Endothelial cell of umbilical vein (primary cell): Measurements from ENCODE around the gene AP1S2. TPM values are rescaled to one million over a fixed set of nuclear protein-coding genes. Genes with fewer than 3 reads are reported as not detected.

ENCODE experiments used
- BruUV-seq: library from RNA; stranded (reverse); fragments of 400-500 nt; replicated peaks from 2 replicates; lab custom pipeline; 2021; lab: Mats Ljungman, UMichigan
- CTCF ChIA-PET: fragments of 300-600, 350-600 bp; sonication (Branson Sonifier 250); formaldehyde crosslinking; loops from one replicate; lab custom pipeline; 2021; ENCODE audit warnings: antibody characterized with exemption, inconsistent platforms; lab: Charles Lee
- POLR2A ChIA-PET: fragments of 300-600, 350-600 bp; sonication (Branson Sonifier 250); formaldehyde crosslinking; loops from one replicate; lab custom pipeline; 2021; ENCODE audit warnings: antibody characterized with exemption, inconsistent platforms; lab: Charles Lee
- DNase-seq: peaks from one replicate; pipeline ENCODE4 v3.0.0-alpha.2; 2011; ENCODE audit warnings: low read depth, low spot score
- FAIRE-seq: peaks from 2 replicates; lab custom pipeline; 2011; peaks lifted over from hg19 to GRCh38; lab: Jason Lieb, UNC
- H2AFZ ChIP-seq: 2 replicates; pipeline ENCODE4 v1.6.0; 2012; ENCODE audit warnings: low read depth, low read length, control low read depth, inconsistent platforms
- H3K27ac ChIP-seq: 2 replicates; pipeline ENCODE4 v1.5.1; 2011; ENCODE audit warnings: low read depth, mild to moderate bottlenecking, control low read depth, low read length, moderate library complexity; ENCODE audit not compliant: insufficient read depth
- H3K27me3 ChIP-seq, 2 experiments: 2 replicates each; pipeline versions ENCODE4 v1.6.0 to v1.6.1; 2011; ENCODE audit warnings: low read length in 2 of 2, mixed read lengths in 1 of 2; ENCODE audit not compliant: control insufficient read depth in 2 of 2, insufficient read depth in 2 of 2
- H3K36me3 ChIP-seq, 2 experiments: 2 replicates in 1 of 2; 3 replicates in 1 of 2; pipeline ENCODE4 v1.5.1; 2011; ENCODE audit warnings: low read length in 2 of 2, mild to moderate bottlenecking in 1 of 2, moderate library complexity in 1 of 2; ENCODE audit not compliant: control insufficient read depth in 2 of 2, insufficient read depth in 2 of 2; ENCODE audit errors: extremely low read depth in 1 of 2
- H3K4me1 ChIP-seq: 3 replicates; pipeline ENCODE4 v1.5.1; 2011; ENCODE audit warnings: mild to moderate bottlenecking, low read length; ENCODE audit not compliant: control insufficient read depth, insufficient read depth; ENCODE audit errors: extremely low read depth
- H3K4me2 ChIP-seq: 2 replicates; pipeline ENCODE4 v1.6.1; 2011; ENCODE audit warnings: low read length, control low read depth, mixed read lengths; ENCODE audit not compliant: insufficient read depth
- H3K4me3 ChIP-seq, 3 experiments: fragments of 200-600 bp in 1 of 3; sonication (generic), shearing (Covaris generic) in 1 of 3; replicated peaks in 1 of 3; 2 replicates each; pipeline ENCODE4 v1.5.1; 2011 to 2016; ENCODE audit warnings: control low read depth in 3 of 3, low read length in 3 of 3, mild to moderate bottlenecking in 2 of 3, inconsistent platforms in 1 of 3, low read depth in 1 of 3, moderate library complexity in 1 of 3; ENCODE audit not compliant: insufficient read depth in 1 of 3
- H3K79me2 ChIP-seq: 2 replicates; pipeline ENCODE4 v1.6.0; 2012; ENCODE audit warnings: low read length, inconsistent platforms; ENCODE audit not compliant: control insufficient read depth, insufficient read depth
- H3K9ac ChIP-seq: replicated peaks from 2 replicates; pipeline ENCODE3; 2011; ENCODE audit warnings: low read length, control low read depth; ENCODE audit not compliant: insufficient read depth; ENCODE audit errors: extremely low read depth
- H3K9me1 ChIP-seq: replicated peaks from 3 replicates; pipeline ENCODE4 v1.6.0; 2011; ENCODE audit warnings: mild to moderate bottlenecking, low read length; ENCODE audit not compliant: control insufficient read depth, insufficient read depth; ENCODE audit errors: extremely low read depth
- H3K9me3 ChIP-seq: replicated peaks from 2 replicates; pipeline ENCODE4 v1.5.1; 2012; ENCODE audit warnings: low read length, inconsistent platforms; ENCODE audit not compliant: control insufficient read depth, insufficient read depth
- H4K20me1 ChIP-seq: replicated peaks from 2 replicates; pipeline ENCODE3; 2011; ENCODE audit warnings: mild to moderate bottlenecking, low read length; ENCODE audit not compliant: control insufficient read depth, insufficient read depth; ENCODE audit errors: extremely low read depth
- CTCF ChIP-seq, 2 donors: IDR thresholded peaks; 1 replicate in 1 of 2; 2 replicates in 1 of 2; pipeline ENCODE4 v1.5.1; 2011; ENCODE audit warnings: low read length in 2 of 2, mild to moderate bottlenecking in 2 of 2, moderate library complexity in 2 of 2, control low read depth in 1 of 2, inconsistent platforms in 1 of 2, low read depth in 1 of 2; ENCODE audit not compliant: insufficient read depth in 1 of 2; ENCODE audit errors: extremely low read depth in 1 of 2
- EZH2 ChIP-seq: IDR thresholded peaks from 2 replicates; pipeline ENCODE4 v1.6.1; 2012; ENCODE audit warnings: borderline replicate concordance, low read depth, mild to moderate bottlenecking, moderate library complexity, low read length, inconsistent platforms; ENCODE audit not compliant: severe bottlenecking
- FOS ChIP-seq: IDR thresholded peaks from 2 replicates; pipeline ENCODE4 v1.6.1; 2011; ENCODE audit warnings: mild to moderate bottlenecking, low read length, moderate library complexity, borderline replicate concordance; ENCODE audit not compliant: insufficient read depth
- GATA2 ChIP-seq: IDR thresholded peaks from 2 replicates; pipeline ENCODE4 v1.7.0; 2011; ENCODE audit warnings: low read depth, mild to moderate bottlenecking, moderate library complexity, mixed read lengths, low read length; ENCODE audit not compliant: insufficient read length, insufficient read depth
- JUN ChIP-seq: IDR thresholded peaks from 2 replicates; pipeline ENCODE4 v1.6.1; 2011; ENCODE audit warnings: borderline replicate concordance, low read depth; ENCODE audit not compliant: insufficient read length, insufficient read depth
- MAX ChIP-seq: IDR thresholded peaks from 2 replicates; pipeline ENCODE4 v1.6.1; 2011; ENCODE audit not compliant: insufficient read depth, insufficient read length
- MYC ChIP-seq: IDR thresholded peaks from one replicate; pipeline ENCODE4 v1.6.1; 2011; ENCODE audit warnings: mild to moderate bottlenecking, low read depth, low read length
- POLR2A ChIP-seq: IDR thresholded peaks from 2 replicates; pipeline ENCODE4 v1.6.1; 2012; ENCODE audit warnings: low read depth, mild to moderate bottlenecking, control low read depth, low read length
- POLR2AphosphoS5 ChIP-seq: IDR thresholded peaks from 2 replicates; pipeline ENCODE4 v1.6.1; 2012; ENCODE audit warnings: low read depth, mild to moderate bottlenecking, control low read depth, low read length, moderate library complexity; ENCODE audit not compliant: insufficient read depth
- dilution Hi-C: fragments of 300-500 bp; cut with MboI; formaldehyde crosslinking; loops from one replicate; pipeline ENCODE4 v1.15.0; 2019; ENCODE audit warnings: low sequenced_read_pairs; ENCODE audit not compliant: extremely low pct_ligation_motif_present
- intact Hi-C: fragments of 100-400 bp; cut with micrococcal nuclease; formaldehyde crosslinking; loops from one replicate; pipeline ENCODE4 v1.10.0; 2022
- polyA plus RNA-seq, 4 experiments: library from polyadenylated mRNA; depleted of rRNA in 3 of 4; stranded (reverse) in 3 of 4; unstranded in 1 of 4; fragments of >200 nt; gene quantifications; 2 replicates each; pipeline versions ENCODE4 v1.2.1 to v1.2.3, GENCODE V29; 2011 to 2012; ENCODE audit warnings: missing spikeins in 1 of 4
- total RNA-seq: library from RNA; stranded (reverse); gene quantifications from 2 replicates; pipeline ENCODE4 v1.2.3, GENCODE V29; 2021

AP1S2 gene
- total and polyA plus RNA-seq, 2 donors (not counting 3 experiments of a cell fraction or from before 2014, with no cell fraction given): 21.0 to 37.3 TPM

- H3K9ac ChIP-seq: no peak overlapping the region
- H3K4me2 ChIP-seq: no peak overlapping the region
- no peaks in the 10 kb centered on the region for H3K4me1 ChIP-seq
- H3K27me3 ChIP-seq: no peaks in the 10 kb centered on the region
- POLR2A ChIA-PET: no interaction called here
- dilution Hi-C loops (no loop called here), intact Hi-C loops (no loop called here)
- no peaks in the 10 kb centered on the region for H3K9me3 ChIP-seq
- no peak overlapping the region for H2AFZ ChIP-seq
- DNase-seq: no peak
- no peak overlapping the region for H3K27ac ChIP-seq
- H3K36me3 ChIP-seq: no peaks in the 10 kb centered on the region
- TF ChIP-seq MAX (no peak), POLR2AphosphoS5 (no peak), GATA2 (no peak), MYC (no peak), JUN (no peak), FOS (no peak), CTCF (IDR thresholded peaks at IDR 0.05; ENCODE audit: extremely low read depth in 1 of 2, insufficient read depth in 1 of 2, low read depth in 1 of 2, low read length in 2 of 2) (no peak), EZH2 (no peak), POLR2A (no peak)
- no peak for FAIRE-seq
- H3K79me2 ChIP-seq: no peaks in the 10 kb centered on the region
- CTCF ChIA-PET: no interaction called here
- no peaks in the 10 kb centered on the region for H4K20me1 ChIP-seq
- no peaks in the 10 kb centered on the region for H3K9me1 ChIP-seq
- no TSS peak for BruUV-seq
- H3K4me3 ChIP-seq: no peak overlapping the region
These were observed 15.1 kb upstream of the AP1S2 start for GRCh38 chrX:15869695-15870094.
